SK-N-MC (cell line): ENCODE measurements around the gene XAGE3.
"Not testable (repeated sequence)": the region's sequence is repeated elsewhere in the genome, so short reads cannot be mapped to it uniquely, and the experiment has no call there.

Source experiments
- EZH2 ChIP-seq: fragments of 200-600 bp; sonication (generic); IDR thresholded peaks from one replicate; pipeline ENCODE4 v1.6.1; 2017; ENCODE audit warnings: antibody characterized with exemption
- FOXP2 ChIP-seq: optimal IDR thresholded peaks from 2 replicates; pipeline ENCODE3; 2011; ENCODE audit warnings: mild to moderate bottlenecking, moderate library complexity; ENCODE audit not compliant: insufficient read depth; ENCODE audit errors: extremely low read length, control extremely low read depth
- POLR2AphosphoS5 ChIP-seq: IDR thresholded peaks from 2 replicates; pipeline ENCODE4 v1.6.1; 2012; ENCODE audit warnings: mild to moderate bottlenecking, low read depth, low read length, borderline replicate concordance

GRCh38 chrX:52906072-52906471 is 38.2 kb upstream of the XAGE3 start:
- TF ChIP-seq POLR2AphosphoS5, EZH2, FOXP2: not testable (repeated sequence)
